GM19324 (cell line): ENCODE measurements around the gene GFER.

ENCODE experiments used
- ATAC-seq: cut with Tn5 transposase; IDR thresholded peaks from one replicate; pipeline ENCODE4 v1.9.1; 2021; ENCODE audit warnings: mild to moderate bottlenecking, moderate library complexity; ENCODE audit not compliant: unreplicated experiment, low FRiP score

Gene GFER

DNA sequence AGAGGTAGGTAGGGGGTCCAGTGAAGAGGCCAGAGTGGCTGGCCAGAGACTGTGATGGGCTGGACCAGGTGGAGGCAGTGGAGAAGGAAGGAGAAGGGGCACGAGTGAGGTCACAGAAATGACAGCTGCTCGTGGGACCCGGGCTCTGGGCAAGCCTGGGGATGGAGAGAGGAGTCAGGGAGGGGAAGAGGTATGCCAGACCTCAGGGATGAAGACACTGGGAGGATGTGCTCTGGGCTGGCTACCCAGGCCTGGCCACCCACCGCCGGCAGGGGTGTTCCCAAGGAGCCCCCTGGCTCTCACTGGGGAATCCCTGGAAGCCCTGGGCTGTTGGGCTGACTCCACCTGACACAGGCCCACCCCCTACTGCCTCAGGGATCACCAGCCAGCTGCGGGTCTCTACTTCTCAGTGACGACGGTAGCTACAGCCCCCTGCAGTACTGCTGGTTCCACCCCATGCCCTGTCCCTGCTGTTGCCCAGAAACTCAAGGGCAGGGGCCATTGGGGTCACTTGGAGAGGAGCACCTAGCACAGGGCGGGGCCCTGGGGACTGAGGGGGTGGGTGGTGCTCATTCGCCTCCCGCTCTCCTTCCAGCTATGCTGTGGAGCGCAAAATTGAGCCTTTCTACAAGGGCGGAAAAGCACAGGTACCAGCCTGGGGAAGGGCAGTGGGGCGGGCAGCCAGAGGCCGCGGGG, 10.4 kb upstream of the GFER start:
- no peak for ATAC-seq

DNA sequence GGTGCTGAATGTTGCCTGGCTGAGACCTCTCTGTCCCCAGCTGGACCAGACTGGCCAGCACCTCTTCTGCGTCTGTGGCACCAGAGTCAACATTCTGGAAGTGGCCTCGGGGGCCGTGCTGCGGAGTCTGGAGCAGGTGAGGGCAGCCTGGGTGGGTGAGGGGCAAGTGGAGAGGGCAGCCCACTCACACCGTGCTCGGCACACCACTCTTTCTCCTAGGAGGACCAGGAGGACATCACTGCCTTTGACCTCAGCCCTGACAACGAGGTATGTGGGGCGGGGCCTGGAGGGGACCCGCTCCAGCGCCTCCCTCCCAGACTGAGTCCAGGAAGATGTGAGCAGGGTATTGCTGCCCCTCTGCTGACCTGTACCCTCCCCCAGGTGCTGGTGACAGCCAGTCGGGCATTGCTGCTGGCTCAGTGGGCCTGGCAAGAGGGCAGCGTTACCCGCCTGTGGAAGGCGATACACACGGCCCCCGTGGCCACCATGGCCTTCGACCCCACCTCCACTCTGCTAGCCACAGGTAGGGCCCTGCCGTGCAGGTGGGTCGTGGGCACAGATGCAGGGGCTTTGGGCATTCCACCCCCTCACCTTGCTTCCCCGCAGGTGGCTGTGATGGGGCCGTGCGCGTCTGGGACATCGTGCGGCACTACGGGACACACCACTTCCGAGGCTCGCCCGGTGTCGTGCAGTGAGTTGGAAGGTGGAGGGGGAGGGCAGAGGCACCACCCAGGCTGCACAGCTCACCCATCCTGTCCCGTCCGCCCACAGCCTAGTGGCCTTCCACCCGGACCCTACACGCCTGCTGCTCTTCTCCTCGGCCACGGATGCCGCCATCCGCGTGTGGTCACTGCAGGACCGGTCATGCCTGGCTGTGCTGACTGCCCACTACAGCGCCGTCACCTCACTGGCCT, 9.6 kb upstream of the GFER start:
- ATAC-seq: no peak

DNA sequence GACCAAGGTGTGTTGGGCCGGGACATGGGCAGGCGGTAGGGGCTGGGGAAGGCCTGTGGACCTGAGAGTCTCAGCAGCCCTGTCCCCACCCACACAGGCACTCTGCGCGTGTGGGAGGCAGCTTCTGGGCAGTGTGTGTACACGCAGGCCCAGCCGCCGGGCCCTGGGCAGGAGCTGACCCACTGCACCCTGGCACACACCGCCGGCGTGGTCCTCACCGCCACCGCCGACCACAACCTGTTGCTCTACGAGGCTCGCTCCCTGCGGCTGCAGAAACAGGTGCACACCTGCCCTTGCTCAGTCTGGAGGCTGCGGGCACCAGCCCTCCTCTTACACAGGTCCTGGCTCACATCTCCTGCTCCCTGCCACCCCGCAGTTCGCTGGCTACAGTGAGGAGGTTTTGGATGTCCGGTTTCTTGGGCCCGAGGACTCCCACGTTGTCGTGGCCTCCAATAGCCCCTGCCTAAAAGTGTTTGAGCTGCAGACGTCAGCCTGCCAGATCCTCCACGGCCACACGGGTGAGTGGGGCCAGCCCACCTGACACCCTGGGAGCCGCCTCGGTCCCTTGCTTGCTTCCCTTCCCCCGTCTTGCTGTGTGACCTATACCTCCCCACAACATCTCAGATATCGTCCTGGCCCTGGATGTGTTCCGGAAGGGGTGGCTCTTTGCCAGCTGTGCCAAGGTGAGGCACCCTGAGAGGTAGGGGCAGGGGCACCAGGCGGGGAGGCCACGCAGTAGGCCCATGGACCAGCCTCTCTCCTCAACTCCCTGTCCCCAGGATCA, 8.4 kb upstream of the GFER start:
- no peak for ATAC-seq

DNA sequence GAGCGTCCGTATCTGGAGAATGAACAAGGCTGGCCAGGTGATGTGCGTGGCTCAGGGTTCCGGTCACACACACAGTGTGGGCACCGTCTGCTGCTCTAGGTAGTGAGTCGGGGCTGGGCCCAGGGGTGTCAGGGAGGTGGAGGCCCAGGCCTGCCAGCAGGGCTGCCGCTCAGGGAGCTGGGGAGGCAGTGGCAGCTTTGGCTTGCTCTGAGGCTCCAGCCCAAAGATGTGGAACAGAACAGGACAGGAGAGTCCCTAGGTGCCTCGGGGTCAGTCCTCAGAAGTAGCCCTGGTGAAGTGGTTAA, 7.8 kb upstream of the GFER start:
- ATAC-seq: no peak

DNA sequence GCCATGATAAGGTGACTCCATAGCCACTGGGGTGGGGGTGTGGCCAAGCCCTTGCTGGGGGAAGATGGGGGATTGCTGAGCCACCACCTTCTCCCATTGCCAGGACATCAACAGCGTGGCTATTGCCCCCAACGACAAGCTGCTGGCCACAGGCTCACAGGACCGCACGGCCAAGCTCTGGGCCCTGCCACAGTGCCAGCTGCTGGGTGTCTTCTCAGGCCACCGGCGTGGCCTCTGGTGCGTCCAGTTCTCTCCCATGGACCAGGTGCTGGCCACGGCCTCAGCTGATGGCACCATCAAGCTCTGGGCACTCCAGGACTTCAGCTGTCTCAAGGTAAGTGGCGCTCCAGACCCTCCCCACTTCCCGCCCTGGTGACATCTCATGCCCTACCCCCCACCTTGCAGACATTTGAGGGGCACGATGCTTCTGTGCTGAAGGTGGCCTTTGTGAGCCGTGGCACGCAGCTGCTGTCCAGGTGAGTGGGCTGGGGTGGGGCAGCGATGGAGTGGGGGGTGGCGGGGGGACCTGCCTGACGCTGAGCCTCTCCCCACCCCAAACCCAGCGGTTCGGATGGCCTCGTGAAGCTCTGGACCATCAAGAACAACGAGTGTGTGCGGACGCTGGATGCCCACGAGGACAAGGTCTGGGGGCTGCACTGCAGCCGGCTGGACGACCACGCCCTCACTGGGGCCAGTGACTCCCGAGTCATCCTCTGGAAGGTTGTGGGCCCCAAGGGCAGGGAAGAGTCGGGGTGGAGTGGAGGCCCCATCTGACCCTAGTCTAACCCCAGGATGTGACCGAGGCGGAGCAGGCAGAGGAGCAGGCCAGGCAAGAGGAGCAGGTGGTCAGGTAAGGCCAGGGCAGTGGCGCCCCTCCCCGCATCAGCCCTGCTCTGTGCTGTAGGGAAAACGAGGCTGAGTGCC, 6.8 kb upstream of the GFER start:
- ATAC-seq: no peak

DNA sequence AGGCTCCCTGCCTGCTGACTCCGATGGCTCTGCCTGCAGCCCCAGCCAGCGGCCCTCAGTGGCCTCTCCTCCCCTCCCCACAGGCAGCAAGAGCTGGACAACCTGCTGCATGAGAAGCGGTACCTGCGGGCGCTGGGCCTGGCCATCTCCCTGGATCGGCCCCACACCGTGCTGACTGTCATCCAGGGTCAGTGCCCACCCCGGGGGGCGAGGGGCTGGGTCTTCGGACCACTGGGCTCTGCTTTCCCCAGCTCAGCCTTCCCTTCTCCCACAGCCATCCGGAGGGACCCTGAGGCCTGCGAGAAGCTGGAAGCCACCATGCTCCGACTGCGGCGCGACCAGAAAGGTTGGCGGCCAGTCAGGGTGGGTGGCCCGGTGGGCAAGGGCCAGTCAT, 6.1 kb upstream of the GFER start:
- no peak for ATAC-seq

DNA sequence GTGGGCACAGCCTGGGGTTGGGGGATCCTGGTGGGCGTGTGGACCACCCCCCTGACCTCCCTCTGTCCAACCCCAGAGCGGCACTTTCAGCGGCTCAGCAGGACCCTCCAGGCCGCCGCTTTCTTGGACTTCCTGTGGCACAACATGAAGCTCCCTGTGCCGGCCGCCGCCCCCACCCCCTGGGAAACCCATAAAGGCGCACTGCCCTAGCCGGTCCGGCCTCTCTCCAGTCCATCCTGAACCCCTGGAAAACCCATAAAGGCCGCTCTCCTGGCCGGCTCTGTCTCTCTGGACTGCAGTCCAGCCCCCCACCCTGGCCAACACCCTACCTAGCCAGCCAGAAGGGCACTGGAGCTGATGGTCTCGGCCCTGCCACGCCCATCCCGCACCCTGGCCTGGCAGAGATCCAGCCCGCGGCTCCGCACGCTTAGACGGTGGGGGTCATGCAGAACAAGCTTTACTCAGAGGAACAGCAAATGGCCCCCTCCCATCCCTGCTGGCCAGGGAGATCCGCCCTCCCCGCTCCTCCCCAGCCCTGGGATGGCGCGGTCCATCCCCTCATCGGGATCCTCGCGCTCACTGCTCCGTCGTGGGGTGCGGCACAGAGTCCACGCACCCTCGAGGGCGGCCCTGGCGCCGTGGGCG, 5.4 kb upstream of the GFER start:
- no peak for ATAC-seq

DNA sequence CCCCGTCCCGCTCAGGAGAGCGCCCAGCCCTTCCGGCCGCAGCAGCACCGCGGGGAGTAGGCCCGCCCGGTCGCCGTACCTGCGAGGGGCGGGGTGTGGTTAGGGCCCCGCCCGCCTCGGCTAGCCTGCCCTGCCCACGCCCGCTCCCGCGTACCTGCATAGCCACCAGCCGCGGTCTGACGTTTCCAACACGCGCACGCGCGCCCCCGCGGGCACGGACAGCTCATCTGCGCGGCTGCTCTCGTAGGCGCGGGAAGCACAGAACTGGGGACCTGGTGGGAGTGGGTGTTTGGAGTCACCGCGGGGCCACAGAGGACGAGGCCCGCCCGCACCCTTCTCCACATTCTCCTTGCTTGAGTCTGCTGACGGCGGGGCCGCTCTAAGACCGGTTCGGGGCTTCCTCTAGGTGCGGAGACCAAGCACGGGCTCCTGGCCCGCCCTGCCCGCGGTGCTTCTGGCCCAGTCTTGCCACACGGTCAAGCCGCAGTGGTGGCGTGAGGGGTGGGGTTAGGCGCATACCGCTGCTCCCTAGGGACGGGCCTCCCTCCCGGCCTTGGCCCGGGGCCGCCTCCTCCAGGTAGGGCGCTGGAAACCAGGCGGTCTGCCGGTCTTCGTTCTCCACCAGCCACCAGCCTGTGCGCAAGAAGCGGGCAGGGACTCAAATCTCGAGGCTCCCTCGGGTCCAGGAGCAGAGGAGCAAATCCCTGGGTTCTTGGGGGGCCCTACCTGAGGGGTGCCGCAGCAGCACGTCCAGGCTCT, 4.5 kb upstream of the GFER start:
- no peak for ATAC-seq

DNA sequence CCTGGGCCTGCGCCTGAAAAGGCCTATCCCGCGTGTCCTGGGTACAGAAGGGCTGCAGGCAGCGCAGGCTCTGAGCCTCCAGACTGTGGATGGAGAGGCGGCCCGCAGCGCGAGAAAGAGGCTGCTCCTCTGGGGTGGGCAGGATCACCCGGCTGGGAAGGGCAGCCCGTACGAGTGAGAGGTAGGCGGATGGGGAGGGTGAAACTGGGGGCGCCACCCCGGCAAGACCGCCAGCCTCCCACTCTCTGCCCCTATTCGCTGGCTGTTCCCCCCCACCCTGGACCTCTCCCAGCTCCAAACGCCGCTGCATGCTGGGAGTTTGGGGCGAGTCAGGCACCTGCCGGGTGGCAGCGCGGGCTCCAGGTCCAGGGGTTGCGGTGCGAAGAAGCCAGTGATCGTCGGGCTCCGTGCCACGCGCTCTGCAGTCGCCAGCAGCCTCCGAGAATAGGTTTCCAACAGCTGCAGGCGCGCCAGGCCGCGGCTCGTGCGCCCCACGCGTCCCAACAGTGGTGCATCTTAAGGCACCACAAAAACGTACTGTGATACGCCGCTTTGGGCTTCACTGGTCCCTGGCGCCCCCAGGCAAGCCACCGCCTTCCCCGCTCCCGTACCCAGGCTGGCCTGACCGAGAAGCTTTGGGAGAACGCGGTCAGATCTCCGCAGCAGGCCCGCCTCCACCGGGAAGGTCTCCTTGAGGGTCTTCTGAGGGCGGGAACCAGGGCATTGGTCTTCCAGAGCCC, 3.8 kb upstream of the GFER start:
- no peak for ATAC-seq

DNA sequence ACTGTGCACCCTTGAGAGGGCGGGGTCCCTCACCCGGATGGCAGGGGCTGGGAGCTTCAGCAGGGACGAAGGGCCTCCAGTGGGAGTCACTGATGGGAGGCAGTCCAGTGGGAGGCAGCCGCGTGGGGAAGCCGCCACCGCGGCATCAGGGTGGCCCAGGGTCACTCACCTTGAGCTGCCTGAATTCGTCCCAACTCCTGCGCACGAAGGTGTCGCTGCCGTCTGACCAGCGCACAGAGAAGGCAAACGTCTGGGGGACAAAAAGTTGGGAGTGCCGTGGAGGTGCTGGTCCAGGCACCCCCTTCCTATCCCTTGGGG, 3.3 kb upstream of the GFER start:
- no peak for ATAC-seq

DNA sequence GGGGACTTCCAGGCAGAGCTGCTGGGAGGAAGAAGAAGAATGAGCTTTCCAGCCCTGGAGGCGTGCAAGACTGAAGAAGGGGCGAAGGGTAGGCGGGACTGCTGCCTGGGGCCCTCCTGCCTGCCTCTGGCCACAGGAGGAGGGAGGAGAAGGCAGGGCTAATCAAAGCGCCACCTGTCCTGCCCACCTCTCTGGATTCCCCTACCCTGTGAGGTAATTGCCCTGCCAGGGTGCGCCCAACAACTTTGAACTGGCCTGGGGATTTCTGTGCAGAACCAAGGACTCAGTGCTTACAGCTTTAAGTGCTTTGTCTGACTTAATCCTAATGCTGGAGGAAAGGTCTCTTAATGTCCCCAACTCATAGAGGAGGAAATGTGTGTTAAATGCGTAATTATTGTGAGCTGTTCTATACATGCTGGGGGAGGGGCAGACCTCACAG, 2.6 kb upstream of the GFER start, which contains the start of gene NOXO1:
NOXO1 (minus strand) TSS at position 72 of the 439 bp plus-strand sequence. CDS start 290 bp downstream, outside the sequence.
- no peak for ATAC-seq

DNA sequence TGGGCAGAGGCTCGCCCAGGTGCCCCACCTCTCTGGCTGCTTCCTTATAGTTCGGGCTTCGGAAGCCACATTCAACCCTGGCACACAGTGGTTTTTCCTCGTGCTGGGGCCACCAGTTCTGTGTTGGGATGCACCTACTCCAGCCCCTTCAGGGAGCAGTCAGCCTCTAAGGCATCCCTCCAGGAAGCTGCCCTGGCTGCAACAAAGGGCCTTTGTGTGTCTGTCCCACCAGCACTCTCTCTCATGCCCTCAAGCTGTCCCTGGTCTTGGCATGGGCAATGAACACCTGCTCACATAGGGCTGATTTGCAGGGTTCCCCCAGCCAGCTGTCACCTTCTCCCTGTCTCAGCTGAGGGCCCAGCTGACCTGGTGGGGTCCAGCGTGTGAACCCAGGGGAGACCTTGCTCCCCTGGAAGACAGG, 2.0 kb upstream of the GFER start:
- ATAC-seq: no peak

DNA sequence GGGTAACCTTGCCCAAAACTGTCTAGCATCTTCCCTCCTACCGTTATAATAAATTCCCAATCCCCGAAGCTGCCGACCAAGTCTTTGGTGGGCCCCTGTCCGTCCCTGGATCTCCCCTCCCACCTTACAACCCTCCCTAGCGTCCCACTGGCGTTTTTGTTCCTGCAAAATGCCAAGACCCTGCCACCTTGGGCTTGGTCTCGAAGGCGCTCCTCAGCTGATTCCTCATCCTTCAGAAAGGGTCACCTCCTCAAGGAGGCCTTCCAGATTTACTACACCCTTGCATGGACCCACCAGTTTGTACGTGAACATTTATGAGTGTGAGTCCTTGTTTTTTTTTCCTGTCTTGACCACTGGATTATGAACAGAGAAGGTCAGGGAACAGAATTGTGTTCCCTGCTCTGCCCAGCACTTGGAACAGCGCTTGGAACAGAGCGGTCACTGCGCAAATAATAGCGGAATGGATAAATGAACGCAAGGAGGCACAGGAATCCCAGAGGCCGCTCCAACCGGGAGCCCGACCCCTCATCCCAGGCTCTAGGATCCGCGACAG, 926 bp upstream of the GFER start:
- ATAC-seq: no peak

DNA sequence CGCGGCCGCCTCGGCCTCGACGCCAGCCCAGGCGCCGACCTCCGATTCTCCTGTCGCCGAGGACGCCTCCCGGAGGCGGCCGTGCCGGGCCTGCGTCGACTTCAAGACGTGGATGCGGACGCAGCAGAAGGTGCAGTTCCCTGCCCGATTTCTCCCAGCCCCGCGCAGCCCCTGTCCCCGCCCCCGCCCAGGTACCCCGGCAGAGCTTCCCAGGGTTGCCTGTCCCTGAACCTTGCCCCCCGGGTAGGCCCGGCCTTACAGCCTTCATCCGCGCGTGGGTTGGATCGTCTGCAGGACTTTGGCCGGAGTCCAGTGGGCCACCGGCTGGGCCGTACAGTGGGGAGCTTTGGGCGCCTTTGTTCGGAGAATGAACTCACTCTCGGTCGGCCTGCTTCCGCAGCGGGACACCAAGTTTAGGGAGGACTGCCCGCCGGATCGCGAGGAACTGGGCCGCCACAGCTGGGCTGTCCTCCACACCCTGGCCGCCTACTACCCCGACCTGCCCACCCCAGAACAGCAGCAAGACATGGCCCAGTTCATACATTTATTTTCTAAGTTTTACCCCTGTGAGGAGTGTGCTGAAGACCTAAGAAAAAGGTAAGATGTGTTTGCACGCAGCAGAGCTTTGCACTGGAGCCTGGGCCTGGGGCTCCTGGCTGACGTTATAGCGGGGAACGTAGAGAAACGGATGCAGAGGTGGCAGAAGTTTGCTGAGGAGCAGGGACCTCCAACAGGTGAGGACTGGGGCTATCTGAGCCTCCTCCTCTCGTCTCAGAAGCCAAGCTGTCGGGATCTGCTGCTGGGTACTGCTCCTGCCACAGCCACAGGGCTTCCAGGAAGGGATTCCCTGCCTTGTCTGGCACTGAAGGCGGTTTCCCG, 593 bp downstream of the GFER start:
- peak; percentile 11 for ATAC-seq

DNA sequence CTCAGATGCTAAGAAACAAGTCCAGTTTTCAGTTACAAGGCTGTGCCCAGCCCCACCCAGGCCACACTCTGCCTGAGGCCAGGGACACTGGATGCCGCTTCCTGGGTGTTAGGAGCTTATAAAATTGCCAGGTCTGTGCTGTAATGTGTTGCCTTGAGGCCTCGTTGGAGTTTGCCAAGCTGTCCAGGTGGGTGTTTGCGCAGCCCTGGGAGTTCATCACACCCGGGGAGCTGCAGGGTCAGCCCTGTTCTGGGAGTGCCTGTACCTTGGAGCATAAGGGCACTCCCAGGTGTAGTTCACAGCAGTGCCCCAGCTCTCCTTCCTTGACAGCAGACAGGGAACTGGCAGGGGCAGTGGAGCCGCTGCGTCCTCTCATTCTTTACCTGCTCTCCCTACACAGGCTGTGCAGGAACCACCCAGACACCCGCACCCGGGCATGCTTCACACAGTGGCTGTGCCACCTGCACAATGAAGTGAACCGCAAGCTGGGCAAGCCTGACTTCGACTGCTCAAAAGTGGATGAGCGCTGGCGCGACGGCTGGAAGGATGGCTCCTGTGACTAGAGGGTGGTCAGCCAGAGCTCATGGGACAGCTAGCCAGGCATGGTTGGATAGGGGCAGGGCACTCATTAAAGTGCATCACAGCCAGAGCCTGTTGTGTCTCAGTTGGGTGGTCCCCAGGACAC, 1.6 kb downstream of the GFER start:
- no peak for ATAC-seq

DNA sequence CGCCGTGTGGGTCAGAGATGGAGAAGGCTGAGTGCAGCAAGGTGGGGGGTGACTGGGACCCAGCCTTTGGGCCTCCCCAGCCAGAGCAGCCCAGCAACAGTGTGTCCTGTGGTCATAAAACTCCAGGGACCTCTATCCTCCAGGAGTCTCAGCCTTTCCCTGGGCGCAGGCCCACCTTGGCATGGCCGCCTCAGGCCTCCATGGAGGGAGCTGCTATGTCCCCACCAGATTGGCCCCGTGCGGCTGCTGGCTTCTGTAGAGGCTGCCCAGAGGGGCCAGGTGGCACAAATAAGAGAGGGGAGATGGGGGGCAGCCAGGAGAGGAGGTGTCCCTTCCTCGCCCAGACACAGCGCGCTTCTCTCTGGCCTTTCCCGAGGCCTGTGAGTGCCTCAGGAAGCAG, 3.2 kb downstream of the GFER start:
- ATAC-seq: no peak
